ENCODE measurements around the gene CDCA8. TPM values are rescaled to one million over a fixed set of nuclear protein-coding genes. Genes with fewer than 3 reads are reported as not detected.

The CDCA8 gene
- total and polyA plus RNA-seq, 2 of the 8 experiments (the other 6 are each of a cell fraction or from before 2014, with no cell fraction given): 43.9 to 46.2 TPM

GRCh38 chr1:37746806-37747205 lies 54.5 kb downstream of the CDCA8 start:
- H3K79me2 ChIP-seq (ENCODE audit: control insufficient read depth in 1 of 2, insufficient read depth in 2 of 2, low read length in 2 of 2): no peaks in the 10 kb centered on the region
- H2BK5ac ChIP-seq (ENCODE audit: low read depth, low read length): no peak overlapping the region
- peaks cover 3 to 6% of the 10 kb centered on the region in 2 experiments; a peak in 1 of 4 replicates for H3K9me3 ChIP-seq (ENCODE audit: insufficient read depth in 2 of 2, low read depth in 1 of 2, low read length in 1 of 2)
- no peak overlapping the region for H2AK5ac ChIP-seq (ENCODE audit: low read depth, low read length)
- H2BK15ac ChIP-seq (ENCODE audit: low read length): no peak overlapping the region
- no peak overlapping the region for H3K56ac ChIP-seq (replicated peaks; ENCODE audit: insufficient read length, low read depth, low read length)
- no peaks in the 10 kb centered on the region for H3K36me3 ChIP-seq (ENCODE audit: control insufficient read depth in 2 of 4, insufficient read depth in 4 of 4, low read length in 3 of 4)
- no peak overlapping the region for H3K23ac ChIP-seq (ENCODE audit: insufficient read length)
- H3K14ac ChIP-seq (ENCODE audit: insufficient read length): no peak overlapping the region
- H4K5ac ChIP-seq (ENCODE audit: insufficient read length, low read depth, low read length): no peak overlapping the region
- POLR2A ChIA-PET (ENCODE audit: partially characterized antibody): interaction anchor here (1.1 kb wide), 1 partner anchor 37 kb away, joined by 3 read pairs; no protein-coding TSS in a partner anchor
- no peak overlapping the region for H3K4me3 ChIP-seq (ENCODE audit: extremely low read depth in 1 of 4, insufficient read depth in 2 of 4, low read depth in 3 of 4, low read length in 4 of 4)
- H3K4ac ChIP-seq (replicated peaks; ENCODE audit: insufficient read length, low read depth, low read length): no peak overlapping the region
- H4K8ac ChIP-seq (ENCODE audit: extremely low read depth, insufficient read depth, low read length): no peak overlapping the region
- no peaks in the 10 kb centered on the region for H3K79me1 ChIP-seq (ENCODE audit: low read depth, low read length)
- H3K27me3 ChIP-seq (replicated peaks in 1 of 4; ENCODE audit: control insufficient read depth in 3 of 4, extremely low read depth in 1 of 4, insufficient read depth in 3 of 4, low read length in 3 of 4): peaks cover 1 to 13% (median 8%) of the 10 kb centered on the region in 4 experiments
- H3K4me1 ChIP-seq (replicated peaks in 1 of 4; ENCODE audit: control insufficient read depth in 3 of 4, insufficient read depth in 4 of 4, low read length in 3 of 4): no peaks in the 10 kb centered on the region
- H3K9ac ChIP-seq (replicated peaks in 1 of 4; ENCODE audit: extremely low read depth in 1 of 4, low read depth in 3 of 4, low read length in 3 of 4): no peak overlapping the region
- H4K20me1 ChIP-seq (replicated peaks in 1 of 2; ENCODE audit: control insufficient read depth in 1 of 2, insufficient read depth in 2 of 2, low read length in 2 of 2): no peaks in the 10 kb centered on the region
- H2BK120ac ChIP-seq (replicated peaks; ENCODE audit: low read depth, low read length): no peak overlapping the region
- no peaks in the 10 kb centered on the region for H3K23me2 ChIP-seq (ENCODE audit: low read depth, low read length)
- no peak overlapping the region for H3K27ac ChIP-seq (ENCODE audit: low read depth, low read length)
- no peak overlapping the region for H2AFZ ChIP-seq (ENCODE audit: low read length)
- no peak overlapping the region for H3K18ac ChIP-seq (ENCODE audit: extremely low read depth, low read length)
- H3K4me2 ChIP-seq (ENCODE audit: insufficient read depth in 1 of 2, low read depth in 2 of 2, low read length in 2 of 2): no peak overlapping the region
- FAIRE-seq (no peak), DNase-seq (ENCODE audit: low read depth in 1 of 2, low spot score in 2 of 2) (no peak)
- H2BK20ac ChIP-seq (ENCODE audit: low read length): no peak overlapping the region
- WGBS, 2 experiments (ENCODE audit: extremely low coverage in 1 of 2, insufficient coverage in 1 of 2, insufficient read length in 1 of 2, insufficient replicate concordance in 2 of 2, low coverage in 1 of 2, low lambda C conversion rate in 2 of 2, missing lambda C conversion rate in 1 of 2): 82% methylated on average over 3 of the region's 3 CpGs; no CpG with 5 or more reads in 1 of the 2 experiments
- H4K91ac ChIP-seq (replicated peaks; ENCODE audit: insufficient read length, low read length): no peak overlapping the region
- no peak overlapping the region for H2BK12ac ChIP-seq (ENCODE audit: low read depth, low read length)
- CTCF ChIA-PET (ENCODE audit: partially characterized antibody): interaction anchor here (1.5 kb wide), 1 partner anchor 25 kb away, joined by 4 read pairs; no protein-coding TSS in a partner anchor
- TF ChIP-seq NANOG (IDR thresholded peaks at IDR 0.05; ENCODE audit: insufficient read depth, low read depth, low read length, poor library complexity, severe bottlenecking) (no peak), CREB1 (IDR thresholded peaks at IDR 0.05) (no peak), SP1 (IDR thresholded peaks at IDR 0.05; ENCODE audit: low read depth, low read length) (no peak), MAFK (IDR thresholded peaks at IDR 0.05; ENCODE audit: low read depth, low read length) (no peak), JUN (IDR thresholded peaks at IDR 0.05; ENCODE audit: low read depth, low read length) (no peak), BRCA1 (IDR thresholded peaks at IDR 0.05; ENCODE audit: low read depth, low read length) (no peak), RFX5 (IDR thresholded peaks at IDR 0.05; ENCODE audit: borderline replicate concordance, low read depth, low read length) (no peak), POLR2AphosphoS5 (IDR thresholded peaks at IDR 0.05; ENCODE audit: low read depth, low read length) (no peak), RBBP5 (IDR thresholded peaks at IDR 0.05; ENCODE audit: borderline replicate concordance, low read depth, low read length) (no peak), KDM4A (IDR thresholded peaks at IDR 0.05; ENCODE audit: low read depth, low read length, severe bottlenecking) (no peak)
- TF ChIP-seq, protein P1, sequence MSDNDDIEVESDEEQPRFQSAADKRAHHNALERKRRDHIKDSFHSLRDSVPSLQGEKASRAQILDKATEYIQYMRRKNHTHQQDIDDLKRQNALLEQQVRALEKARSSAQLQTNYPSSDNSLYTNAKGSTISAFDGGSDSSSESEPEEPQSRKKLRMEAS (IDR thresholded peaks at IDR 0.05): no peak
- TF ChIP-seq, protein P2, sequence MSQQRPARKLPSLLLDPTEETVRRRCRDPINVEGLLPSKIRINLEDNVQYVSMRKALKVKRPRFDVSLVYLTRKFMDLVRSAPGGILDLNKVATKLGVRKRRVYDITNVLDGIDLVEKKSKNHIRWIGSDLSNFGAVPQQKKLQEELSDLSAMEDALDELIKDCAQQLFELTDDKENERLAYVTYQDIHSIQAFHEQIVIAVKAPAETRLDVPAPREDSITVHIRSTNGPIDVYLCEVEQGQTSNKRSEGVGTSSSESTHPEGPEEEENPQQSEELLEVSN (IDR thresholded peaks at IDR 0.05): no peak
- TF ChIP-seq, protein P3, sequence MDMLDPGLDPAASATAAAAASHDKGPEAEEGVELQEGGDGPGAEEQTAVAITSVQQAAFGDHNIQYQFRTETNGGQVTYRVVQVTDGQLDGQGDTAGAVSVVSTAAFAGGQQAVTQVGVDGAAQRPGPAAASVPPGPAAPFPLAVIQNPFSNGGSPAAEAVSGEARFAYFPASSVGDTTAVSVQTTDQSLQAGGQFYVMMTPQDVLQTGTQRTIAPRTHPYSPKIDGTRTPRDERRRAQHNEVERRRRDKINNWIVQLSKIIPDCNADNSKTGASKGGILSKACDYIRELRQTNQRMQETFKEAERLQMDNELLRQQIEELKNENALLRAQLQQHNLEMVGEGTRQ (IDR thresholded peaks at IDR 0.05; ENCODE audit: low read length): no peak

Data from H1 (cell line).